GM12873 (cell line): Measurements from ENCODE around the gene CTDSPL.

Source experiments
- CTCF ChIP-seq: IDR thresholded peaks from 2 replicates; pipeline ENCODE4 v1.5.1; 2012; ENCODE audit warnings: low read depth, mild to moderate bottlenecking, moderate library complexity, low read length, control low read depth; ENCODE audit not compliant: insufficient read depth; ENCODE audit errors: missing control alignments

Gene CTDSPL

GRCh38 chr3:37988931-37989525 is 127.3 kb downstream of the CTDSPL start:
- no peak for TF ChIP-seq CTCF

- TF ChIP-seq CTCF: no peak
Observed at GRCh38 chr3:37989821-37990480, 128.3 kb downstream of the CTDSPL start.

- no peak for TF ChIP-seq CTCF
Observed at GRCh38 chr3:37990527-37990926, 128.8 kb downstream of the CTDSPL start, which contains the start of gene VILL. Gene VILL (plus strand): TSS chr3:37990786. CDS start chr3:37993673, 2,887 bp downstream.

- TF ChIP-seq CTCF: no peak
Observed at GRCh38 chr3:37991109-37991508, 129.4 kb downstream of the CTDSPL start.

- TF ChIP-seq CTCF: no peak
Observed at GRCh38 chr3:37991823-37992222, 130.1 kb downstream of the CTDSPL start.

- no peak for TF ChIP-seq CTCF
Observed at GRCh38 chr3:37992271-37993066, 130.8 kb downstream of the CTDSPL start.

GRCh38 chr3:37993067-37993455 is 131.4 kb downstream of the CTDSPL start:
- TF ChIP-seq CTCF: no peak
